IPS DF 4.7 (cell line): ENCODE results near the gene CGN.

Source experiments
- DNase-seq: peaks from one replicate; pipeline ENCODE4 v3.0.0-alpha.2; 2013; ENCODE audit warnings: low spot score; ENCODE audit errors: extremely low read depth

Gene CGN

GRCh38 chr1:151546011-151546925, 35.1 kb downstream of the CGN start:
- DNase-seq = no peak

- DNase-seq = no peak
Measured at GRCh38 chr1:151547119-151547899, 36.1 kb downstream of the CGN start.

GRCh38 chr1:151547900-151548230, 36.7 kb downstream of the CGN start:
- DNase-seq = no peak

GRCh38 chr1:151549199-151549598, 38.0 kb downstream of the CGN start:
- no peak for DNase-seq

GRCh38 chr1:151553659-151554058, 42.5 kb downstream of the CGN start:
- DNase-seq = no peak

- no peak for DNase-seq
Measured at GRCh38 chr1:151556052-151556451, 44.9 kb downstream of the CGN start.

GRCh38 chr1:151562661-151563060, 51.5 kb downstream of the CGN start:
- DNase-seq = no peak

- no peak for DNase-seq
Measured at GRCh38 chr1:151563376-151563775, 52.2 kb downstream of the CGN start.

- no peak for DNase-seq
Measured at GRCh38 chr1:151565502-151566189, 54.5 kb downstream of the CGN start.

- no peak for DNase-seq
Measured at GRCh38 chr1:151568626-151569088, 57.5 kb downstream of the CGN start.

GRCh38 chr1:151570819-151571218, 59.6 kb downstream of the CGN start:
- DNase-seq = no peak

- no peak for DNase-seq
Measured at GRCh38 chr1:151574575-151575529, 63.7 kb downstream of the CGN start.

- DNase-seq = no peak
Measured at GRCh38 chr1:151577173-151577572, 66.0 kb downstream of the CGN start.

- no peak for DNase-seq
Measured at GRCh38 chr1:151578941-151579340, 67.8 kb downstream of the CGN start.

GRCh38 chr1:151579436-151580225, 68.4 kb downstream of the CGN start:
- DNase-seq = no peak

- DNase-seq = no peak
Measured at GRCh38 chr1:151581451-151581850, 70.3 kb downstream of the CGN start.

GRCh38 chr1:151581921-151582320, 70.7 kb downstream of the CGN start:
- no peak for DNase-seq

- DNase-seq = no peak
Measured at GRCh38 chr1:151583796-151584195, 72.6 kb downstream of the CGN start.

- DNase-seq = no peak
Measured at GRCh38 chr1:151584278-151584677, 73.1 kb downstream of the CGN start.

GRCh38 chr1:151584780-151585179, 73.6 kb downstream of the CGN start:
- no peak for DNase-seq
